Ishikawa (cell line): Measurements from ENCODE around the gene ALAD.

Experiments
- CEBPB ChIP-seq: IDR thresholded peaks from 2 replicates; pipeline ENCODE4 v1.6.1; 2012
- CREB1 ChIP-seq: IDR thresholded peaks from 2 replicates; pipeline ENCODE4 v1.6.1; 2012; ENCODE audit warnings: low read depth
- EGR1 ChIP-seq: IDR thresholded peaks from 2 replicates; pipeline ENCODE4 v1.6.1; 2012
- EP300 ChIP-seq: IDR thresholded peaks from 2 replicates; pipeline ENCODE4 v1.6.1; 2012; ENCODE audit warnings: borderline replicate concordance
- FOXM1 ChIP-seq: IDR thresholded peaks from 2 replicates; pipeline ENCODE4 v1.6.1; 2012; ENCODE audit warnings: low read depth, borderline replicate concordance
- NFIC ChIP-seq: IDR thresholded peaks from 2 replicates; pipeline ENCODE4 v1.6.1; 2012
- RAD21 ChIP-seq: IDR thresholded peaks from 2 replicates; pipeline ENCODE4 v1.6.1; 2012; ENCODE audit warnings: low read depth
- TAF1 ChIP-seq: IDR thresholded peaks from 2 replicates; pipeline ENCODE4 v1.6.1; 2012; ENCODE audit warnings: low read depth, mild to moderate bottlenecking
- TCF12 ChIP-seq: IDR thresholded peaks from 2 replicates; pipeline ENCODE4 v1.6.1; 2012; ENCODE audit warnings: low read depth
- TEAD4 ChIP-seq: IDR thresholded peaks from 2 replicates; pipeline ENCODE4 v1.6.1; 2012
- YY1 ChIP-seq: IDR thresholded peaks from 2 replicates; pipeline ENCODE4 v1.6.1; 2012; ENCODE audit warnings: low read depth
- ZBTB7A ChIP-seq: IDR thresholded peaks from 2 replicates; pipeline ENCODE4 v1.6.1; 2012; ENCODE audit warnings: low read depth
- TF ChIP-seq, protein P1 (sequence below): IDR thresholded peaks from 2 replicates; pipeline ENCODE4 v1.6.1; 2012
- TF ChIP-seq, protein P2 (sequence below): IDR thresholded peaks from 2 replicates; pipeline ENCODE4 v1.6.1; 2012
- TF ChIP-seq, protein P3 (sequence below): IDR thresholded peaks from 2 replicates; pipeline ENCODE4 v1.6.1; 2012; ENCODE audit warnings: low read depth, mild to moderate bottlenecking

Gene ALAD

DNA sequence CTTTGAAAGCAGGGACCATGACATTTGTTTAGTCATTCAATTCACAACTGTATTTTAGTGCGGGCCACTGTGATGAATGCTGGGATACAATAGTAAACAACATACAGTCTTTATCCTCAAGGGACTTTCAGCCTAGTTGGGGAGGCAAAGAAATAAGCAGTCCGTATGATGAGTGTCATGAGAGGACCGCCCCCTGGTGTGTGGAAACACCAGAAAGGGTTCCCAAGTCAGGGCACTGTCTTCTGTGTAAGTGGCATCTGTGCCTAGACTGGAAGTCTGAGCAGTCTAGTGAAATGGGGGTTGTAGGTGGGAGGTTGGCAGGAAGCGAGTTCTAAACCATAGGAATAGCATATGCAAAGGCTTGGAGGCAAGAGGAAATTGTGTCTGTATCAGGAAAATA is 16.3 kb upstream of the ALAD start:
- TF ChIP-seq ZBTB7A: no peak
- TF ChIP-seq CEBPB: no peak
- TF ChIP-seq FOXM1: no peak
- no peak for TF ChIP-seq NFIC
- no peak for TF ChIP-seq YY1
- TF ChIP-seq, protein P1, sequence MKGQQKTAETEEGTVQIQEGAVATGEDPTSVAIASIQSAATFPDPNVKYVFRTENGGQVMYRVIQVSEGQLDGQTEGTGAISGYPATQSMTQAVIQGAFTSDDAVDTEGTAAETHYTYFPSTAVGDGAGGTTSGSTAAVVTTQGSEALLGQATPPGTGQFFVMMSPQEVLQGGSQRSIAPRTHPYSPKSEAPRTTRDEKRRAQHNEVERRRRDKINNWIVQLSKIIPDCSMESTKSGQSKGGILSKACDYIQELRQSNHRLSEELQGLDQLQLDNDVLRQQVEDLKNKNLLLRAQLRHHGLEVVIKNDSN: no peak
- TF ChIP-seq TAF1: no peak
- TF ChIP-seq EP300: no peak
- TF ChIP-seq RAD21: no peak
- no peak for TF ChIP-seq TEAD4
- TF ChIP-seq, protein P2, sequence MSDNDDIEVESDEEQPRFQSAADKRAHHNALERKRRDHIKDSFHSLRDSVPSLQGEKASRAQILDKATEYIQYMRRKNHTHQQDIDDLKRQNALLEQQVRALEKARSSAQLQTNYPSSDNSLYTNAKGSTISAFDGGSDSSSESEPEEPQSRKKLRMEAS: no peak
- TF ChIP-seq TCF12: no peak
- TF ChIP-seq CREB1: no peak

DNA sequence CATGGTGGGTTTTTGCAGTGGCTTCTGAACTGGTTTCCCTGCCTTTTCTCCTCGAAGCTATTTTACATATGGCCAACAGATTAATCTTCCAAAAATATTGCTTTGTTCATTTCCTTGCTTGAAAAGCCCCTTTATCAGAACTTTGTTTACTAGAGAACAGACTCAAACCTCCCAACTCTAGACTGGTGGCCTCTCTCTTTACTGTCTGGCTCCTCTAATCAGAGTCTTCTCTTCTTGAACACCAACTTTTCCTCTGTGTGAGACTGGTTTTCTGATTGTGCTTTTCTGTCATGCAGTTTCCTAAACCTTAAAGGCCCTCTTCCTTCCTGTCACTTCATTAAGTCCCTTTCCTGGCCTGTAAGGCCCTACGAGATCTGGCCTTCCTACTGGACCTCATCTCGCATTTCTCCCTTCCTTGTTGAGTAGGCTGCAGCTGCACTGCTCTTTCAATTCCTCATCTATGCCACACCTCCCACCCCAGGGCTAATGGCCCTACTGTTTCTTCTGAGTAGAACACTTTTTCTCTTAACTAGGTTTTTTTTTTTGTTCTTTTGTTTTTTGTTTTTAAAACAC is 15.2 kb upstream of the ALAD start:
- TF ChIP-seq RAD21: no peak
- TF ChIP-seq, protein P3, sequence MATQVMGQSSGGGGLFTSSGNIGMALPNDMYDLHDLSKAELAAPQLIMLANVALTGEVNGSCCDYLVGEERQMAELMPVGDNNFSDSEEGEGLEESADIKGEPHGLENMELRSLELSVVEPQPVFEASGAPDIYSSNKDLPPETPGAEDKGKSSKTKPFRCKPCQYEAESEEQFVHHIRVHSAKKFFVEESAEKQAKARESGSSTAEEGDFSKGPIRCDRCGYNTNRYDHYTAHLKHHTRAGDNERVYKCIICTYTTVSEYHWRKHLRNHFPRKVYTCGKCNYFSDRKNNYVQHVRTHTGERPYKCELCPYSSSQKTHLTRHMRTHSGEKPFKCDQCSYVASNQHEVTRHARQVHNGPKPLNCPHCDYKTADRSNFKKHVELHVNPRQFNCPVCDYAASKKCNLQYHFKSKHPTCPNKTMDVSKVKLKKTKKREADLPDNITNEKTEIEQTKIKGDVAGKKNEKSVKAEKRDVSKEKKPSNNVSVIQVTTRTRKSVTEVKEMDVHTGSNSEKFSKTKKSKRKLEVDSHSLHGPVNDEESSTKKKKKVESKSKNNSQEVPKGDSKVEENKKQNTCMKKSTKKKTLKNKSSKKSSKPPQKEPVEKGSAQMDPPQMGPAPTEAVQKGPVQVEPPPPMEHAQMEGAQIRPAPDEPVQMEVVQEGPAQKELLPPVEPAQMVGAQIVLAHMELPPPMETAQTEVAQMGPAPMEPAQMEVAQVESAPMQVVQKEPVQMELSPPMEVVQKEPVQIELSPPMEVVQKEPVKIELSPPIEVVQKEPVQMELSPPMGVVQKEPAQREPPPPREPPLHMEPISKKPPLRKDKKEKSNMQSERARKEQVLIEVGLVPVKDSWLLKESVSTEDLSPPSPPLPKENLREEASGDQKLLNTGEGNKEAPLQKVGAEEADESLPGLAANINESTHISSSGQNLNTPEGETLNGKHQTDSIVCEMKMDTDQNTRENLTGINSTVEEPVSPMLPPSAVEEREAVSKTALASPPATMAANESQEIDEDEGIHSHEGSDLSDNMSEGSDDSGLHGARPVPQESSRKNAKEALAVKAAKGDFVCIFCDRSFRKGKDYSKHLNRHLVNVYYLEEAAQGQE: no peak
- TF ChIP-seq CEBPB: no peak
- TF ChIP-seq, protein P1: no peak
- no peak for TF ChIP-seq TAF1
- no peak for TF ChIP-seq NFIC

DNA sequence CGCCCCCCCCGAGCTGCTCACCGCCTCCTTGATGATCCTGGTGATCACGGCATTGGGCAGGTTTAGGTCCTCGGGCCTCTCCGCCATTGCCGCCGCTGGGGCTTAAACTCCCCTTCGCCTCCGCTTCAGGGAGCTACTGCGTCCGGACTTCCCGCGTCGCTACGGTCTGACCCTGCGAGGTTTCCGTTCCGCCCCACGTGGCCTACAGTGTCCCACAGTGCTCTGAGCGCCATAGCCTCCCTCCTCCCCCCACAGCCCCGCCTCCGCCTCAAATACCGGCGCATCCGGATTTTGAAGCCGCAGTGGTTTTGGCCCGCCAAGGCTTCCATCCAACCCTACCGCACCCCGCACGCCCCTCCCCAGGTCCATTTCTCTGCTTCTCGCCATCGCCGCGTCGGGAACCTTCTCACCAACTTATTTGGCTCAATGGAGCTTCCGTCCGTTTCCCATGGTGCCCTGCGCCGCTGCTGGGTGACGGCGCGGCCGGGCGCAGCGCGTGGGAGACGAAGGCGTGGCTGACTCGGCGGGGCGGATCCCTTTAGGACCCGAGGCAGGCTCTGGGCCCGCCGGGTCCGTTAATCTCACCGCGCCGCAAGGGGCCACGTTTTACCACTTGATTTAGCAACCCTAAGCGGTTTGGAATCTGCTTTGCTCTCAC is 9.3 kb upstream of the ALAD start, which contains the start of the genes C9orf43 and POLE3:
Gene C9orf43 (plus strand): TSS at position 541 of the 658 bp plus-strand sequence. CDS start 2,747 bp downstream, outside the sequence.
Gene POLE3 (minus strand): TSS at position 469 of the 658 bp plus-strand sequence. CDS start 382 bp downstream, at position 87.
- TF ChIP-seq, protein P2: peak; percentile 97
- TF ChIP-seq EP300 (peak; percentile 37; the same call in 1 of the 2 replicates), YY1 (peak; percentile 81), TCF12 (no peak; the same call in none of the 2 replicates), CREB1 (no peak; the same call in 1 of the 2 replicates), CEBPB (0 out of 2 replicates have a peak, but pooled peaks have one; percentile 10), NFIC (0 out of 2 replicates have a peak, but pooled peaks have one; percentile 16), TAF1 (peak; percentile 67), RAD21 (no peak), ZBTB7A (0 out of 2 replicates have a peak, but pooled peaks have one; percentile 27), EGR1 (peak; percentile 94), TEAD4 (peak; percentile 37), FOXM1 (no peak; the same call in 1 of the 2 replicates)
- TF ChIP-seq, protein P3: no peak
- TF ChIP-seq, protein P1: peak; percentile 97

DNA sequence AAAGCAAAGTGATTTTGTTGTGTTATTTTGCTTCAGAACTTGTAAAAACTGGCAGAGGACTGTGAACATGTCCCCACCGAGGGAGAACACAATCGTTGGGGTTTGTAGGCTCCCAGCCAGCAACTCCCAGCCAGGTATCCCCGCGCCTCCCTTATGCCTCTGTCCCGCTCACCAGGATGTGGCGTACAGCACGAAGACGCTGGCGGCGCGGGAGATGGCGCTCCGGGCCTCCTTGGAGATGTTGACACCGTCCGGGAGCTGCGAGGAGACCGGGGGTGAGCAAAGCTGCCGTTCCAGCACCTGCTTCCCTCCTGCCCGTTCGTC is 8.8 kb upstream of the ALAD start:
- no peak for TF ChIP-seq CREB1
- no peak for TF ChIP-seq TAF1

DNA sequence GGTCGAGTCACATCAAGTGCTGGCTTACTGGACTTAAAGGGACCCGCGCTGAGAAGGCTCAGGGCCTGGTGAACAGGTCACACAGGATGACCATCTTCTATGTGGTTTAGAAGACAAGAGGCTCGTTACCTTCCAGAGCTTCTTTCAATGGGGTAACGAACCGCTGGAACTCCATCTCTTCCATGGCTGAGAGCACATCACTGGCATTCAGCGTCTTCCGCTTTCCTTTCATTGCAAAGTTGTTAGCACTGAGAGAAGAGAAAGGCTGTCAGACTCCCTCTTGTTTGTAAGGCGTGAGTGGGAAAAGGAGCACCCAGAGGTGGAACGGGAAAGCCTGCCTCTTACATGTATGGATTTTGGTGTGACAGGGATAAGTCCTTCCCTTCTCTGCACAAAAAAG is 8.4 kb upstream of the ALAD start:
- no peak for TF ChIP-seq ZBTB7A
- TF ChIP-seq, protein P3: no peak
